Amygdala (tissue), 56 donors: ENCODE results near the gene NRIP2.

ENCODE experiments used
- DNase-seq, 56 donors: peaks; one replicate each; lab custom pipeline; 2025; lab: John Stamatoyannopoulos, UW

Gene NRIP2

DNA sequence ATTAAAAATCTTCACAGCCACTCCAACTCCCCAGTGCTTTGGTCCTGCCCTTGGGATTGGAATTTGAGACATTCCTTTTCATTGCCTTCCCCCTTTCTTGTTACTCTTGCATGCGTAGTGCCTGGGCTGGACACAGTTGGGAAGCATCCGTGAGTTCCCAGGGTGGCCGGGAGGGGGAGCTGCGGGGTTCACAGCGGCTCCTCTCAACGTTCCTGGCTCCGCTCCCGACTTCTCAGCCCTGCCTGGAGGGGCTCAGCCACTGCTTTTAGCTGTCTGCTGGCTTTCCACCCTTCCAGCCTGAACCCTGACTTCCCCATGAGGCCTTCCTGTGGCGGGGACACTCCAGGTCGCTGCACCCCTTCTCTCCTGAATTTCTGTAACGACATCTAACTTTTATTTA is 18.8 kb upstream of the NRIP2 start:
- peak in 50 of 56 donors; percentile 10 to 89 (median 56) for DNase-seq

DNA sequence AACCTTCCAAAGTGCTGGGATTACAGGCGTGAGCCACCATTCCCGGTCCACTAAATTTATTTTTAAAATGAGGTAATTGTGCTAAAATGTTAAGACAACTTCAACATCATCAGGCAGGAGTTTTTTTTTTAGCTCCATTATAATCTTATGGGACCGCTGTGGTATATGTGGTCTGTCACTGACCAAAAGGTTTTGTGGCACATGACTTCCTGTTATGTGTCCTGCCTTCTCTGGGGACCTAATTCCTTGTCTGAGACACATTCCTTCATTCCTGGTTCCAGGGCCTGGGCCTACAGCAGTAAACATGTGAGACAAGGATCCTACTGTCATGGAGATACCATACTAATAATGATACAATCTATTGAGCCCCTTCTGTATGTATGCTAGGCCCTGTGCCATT is 17.1 kb upstream of the NRIP2 start:
- no peak for DNase-seq

DNA sequence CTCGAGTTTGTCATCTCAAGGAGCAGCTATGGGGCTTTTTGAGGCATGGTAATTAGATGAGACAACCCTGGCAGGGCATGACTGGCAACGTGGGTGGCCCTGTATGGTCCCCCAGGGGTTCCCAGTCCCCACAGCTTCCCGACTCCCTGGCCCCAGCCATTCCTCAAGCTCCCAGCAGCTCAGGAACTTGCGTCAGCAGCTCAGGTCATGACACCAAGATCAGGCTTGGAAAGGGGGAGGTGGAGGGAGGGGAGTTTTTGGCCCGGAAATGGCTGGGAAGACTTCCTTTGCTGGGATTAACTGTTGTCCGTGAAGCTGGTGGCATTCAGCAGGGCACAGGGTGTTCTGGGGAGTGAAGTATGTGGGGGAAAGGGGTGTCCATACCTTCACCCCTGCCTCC is 10.4 kb upstream of the NRIP2 start:
- no peak for DNase-seq

DNA sequence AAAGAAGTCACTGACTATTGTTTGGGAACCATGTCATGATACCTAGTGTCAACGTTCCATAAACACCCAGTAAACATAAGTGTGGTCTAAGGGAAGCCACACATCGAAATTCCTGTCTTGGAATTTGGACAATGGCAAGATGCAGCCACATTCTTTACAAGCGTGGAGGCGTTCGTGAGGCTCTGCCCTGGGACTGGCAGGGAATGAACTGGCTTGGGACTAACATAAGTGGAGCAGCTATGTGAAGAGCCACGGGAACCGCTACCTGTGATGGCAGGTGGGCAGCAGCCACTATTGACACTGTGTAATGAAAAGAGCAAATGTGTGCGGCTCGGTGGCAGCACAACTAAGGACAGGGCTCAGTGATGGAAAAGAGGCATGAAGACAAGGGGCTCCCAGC is 10.0 kb upstream of the NRIP2 start:
- DNase-seq = no peak

DNA sequence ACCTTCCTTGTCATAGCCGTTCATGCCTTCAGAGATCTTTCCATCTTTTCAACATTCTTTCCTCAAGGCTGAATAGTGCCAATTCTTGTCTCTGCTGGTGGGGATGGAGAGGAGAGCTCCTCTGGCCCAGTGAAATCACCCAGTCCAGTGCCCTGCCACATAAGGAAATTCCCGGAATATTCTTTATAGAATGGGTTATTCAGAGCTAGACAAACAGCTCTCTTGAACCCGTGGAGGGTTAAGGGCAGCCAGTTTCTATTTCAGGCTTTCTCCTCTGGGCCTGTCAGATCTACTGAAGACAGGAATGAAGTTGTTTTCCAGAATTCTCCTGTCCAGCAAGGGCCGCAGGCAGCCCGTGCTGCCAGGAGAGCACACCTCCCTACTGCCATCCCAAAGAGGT is 8.1 kb upstream of the NRIP2 start:
- no peak for DNase-seq

DNA sequence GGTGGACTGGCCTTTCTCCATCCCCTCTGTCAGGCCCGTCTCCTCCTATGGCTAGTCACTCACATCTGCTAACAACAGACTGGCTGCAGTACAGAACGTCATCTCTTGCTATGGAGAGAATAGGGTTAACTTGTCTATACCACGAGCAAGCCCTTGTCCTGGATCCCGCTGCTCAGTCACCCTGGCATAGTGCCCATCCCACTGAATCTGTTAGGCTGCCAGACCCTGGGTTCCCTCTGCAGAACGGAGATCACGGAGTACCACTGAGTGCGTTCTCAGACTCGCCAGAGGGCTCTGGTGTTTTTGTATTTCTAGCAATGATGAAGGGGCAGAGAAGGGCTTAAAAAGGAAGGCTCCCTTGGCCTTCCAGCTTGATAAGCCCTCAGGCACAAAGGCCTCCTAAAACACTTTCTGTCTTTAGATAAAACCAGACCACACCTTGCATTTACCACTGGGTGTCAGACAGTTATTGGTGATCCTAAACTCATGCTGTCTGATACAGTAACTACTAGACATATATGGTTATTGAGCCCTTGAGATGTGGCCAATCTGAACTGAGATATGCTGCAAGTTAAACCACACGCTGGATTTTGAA is 6.3 kb upstream of the NRIP2 start:
- peak in 1 of 56 donors; percentile 42 for DNase-seq

DNA sequence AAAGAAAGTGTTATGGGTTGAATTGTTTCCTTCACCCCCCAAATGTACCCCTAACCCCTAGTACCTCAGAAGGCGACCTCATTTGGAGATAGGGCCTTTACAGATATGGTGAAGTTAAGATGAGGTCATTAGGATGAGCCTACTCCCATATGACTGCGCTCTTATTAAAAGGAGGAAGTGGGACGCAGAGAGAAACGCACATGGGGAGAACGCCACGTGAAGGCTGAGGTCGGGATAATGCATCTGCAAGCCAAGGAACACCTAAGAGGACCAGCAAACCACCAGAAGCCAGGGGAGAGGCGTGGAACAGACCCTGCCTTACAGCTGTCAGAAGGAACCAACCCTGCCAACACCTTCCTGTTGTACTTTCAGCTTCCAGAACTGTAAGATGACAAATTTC is 1.7 kb upstream of the NRIP2 start:
- DNase-seq = no peak

DNA sequence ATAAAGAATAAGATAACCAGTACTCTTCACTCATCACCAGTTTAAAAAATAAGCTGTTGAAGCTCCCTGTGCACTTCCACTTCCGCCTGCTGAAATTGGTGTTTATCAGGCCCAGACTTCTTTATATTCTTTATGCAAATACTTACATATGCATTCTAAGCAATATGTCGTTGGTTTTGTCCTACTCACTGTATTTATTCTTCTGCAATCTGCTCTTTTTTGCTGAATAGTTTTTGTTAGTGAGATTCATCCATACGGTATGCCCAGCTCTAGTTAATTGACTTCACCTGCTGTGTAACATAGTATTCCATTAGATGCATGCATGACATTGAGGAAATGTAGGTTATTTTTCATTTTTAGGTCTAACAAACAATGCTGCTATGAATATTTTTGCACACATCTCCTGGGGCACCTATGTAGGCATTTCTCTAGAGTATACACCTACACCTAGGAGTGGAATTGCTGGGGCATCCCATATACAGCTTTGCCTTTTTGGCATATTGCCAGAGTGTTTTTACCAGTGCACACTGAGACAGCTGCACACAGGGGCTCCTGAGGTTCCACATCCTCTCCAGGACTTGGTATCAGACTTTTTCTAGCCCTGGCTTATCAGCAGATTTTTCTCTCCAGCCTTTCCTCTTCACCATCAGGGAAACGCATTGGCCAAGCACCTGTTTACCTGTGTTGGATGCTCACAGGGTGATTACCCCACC is 1.0 kb upstream of the NRIP2 start:
- DNase-seq = no peak

DNA sequence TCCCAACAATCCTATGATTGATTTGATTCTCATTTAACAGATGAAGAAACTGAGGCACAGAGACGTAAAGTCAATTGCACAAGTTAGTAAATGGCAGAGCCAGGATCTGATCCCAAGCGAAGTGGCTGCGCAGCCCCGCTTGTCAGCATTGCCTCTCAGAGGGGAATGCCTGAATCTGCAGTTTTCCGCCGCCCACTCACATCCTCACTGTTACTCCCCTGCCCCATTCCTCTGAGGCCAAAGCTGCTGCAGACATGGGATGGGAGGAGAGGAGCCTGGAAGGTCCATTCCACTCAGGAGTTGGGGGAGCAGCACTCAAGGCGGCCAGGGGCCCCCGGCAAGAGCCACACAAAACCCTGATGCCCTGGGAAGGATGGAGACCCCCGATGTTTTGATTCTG is 1.0 kb downstream of the NRIP2 start:
- no peak for DNase-seq

DNA sequence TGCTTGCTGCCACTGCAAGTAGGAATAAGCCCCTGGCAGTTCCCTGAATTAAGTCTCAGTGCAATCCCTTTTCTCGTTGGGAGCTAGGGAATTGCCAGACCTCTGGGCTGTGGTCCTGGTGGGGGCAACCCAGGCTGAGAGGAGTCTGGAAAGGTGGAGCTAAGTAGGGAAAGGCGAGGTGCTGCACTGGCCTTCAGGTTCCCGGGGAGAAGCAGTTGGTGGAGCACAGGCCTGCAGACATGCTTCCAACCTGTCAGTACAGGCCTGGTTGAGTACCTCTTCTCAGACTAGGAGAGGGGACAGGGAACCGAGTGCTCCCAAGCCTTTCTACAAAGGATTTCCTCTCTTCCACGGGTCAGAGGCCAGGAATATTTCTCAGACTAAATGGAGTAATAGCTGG is 1.5 kb downstream of the NRIP2 start:
- peak in 1 of 56 donors; percentile 5 for DNase-seq

DNA sequence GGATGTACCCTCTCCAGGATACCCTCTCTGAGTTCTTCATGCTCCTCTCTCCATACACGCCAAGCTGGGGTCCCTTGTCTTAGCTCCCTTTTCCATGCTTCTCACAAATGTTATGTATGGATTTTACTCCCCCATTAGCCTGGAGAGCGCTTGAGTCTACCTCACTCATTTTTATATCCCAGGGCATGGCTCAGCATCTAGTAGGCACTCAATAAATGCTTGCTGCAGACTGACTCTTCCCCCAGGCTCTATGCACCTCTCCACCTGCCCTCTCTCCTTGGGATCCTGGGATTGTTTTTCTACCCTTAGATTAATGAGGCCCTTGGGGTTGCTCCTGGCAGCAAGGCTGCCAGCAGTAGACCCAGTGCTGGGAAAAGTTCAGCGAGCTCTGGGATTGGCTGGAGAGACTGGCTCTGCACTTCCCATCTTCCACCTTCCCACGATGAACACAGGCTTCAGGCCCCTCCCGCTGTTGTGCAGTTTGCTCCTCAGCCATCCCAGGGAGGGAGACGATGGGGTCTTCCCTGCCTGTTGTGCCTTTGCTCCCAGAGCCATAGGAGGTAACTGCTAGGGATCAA is 2.2 kb downstream of the NRIP2 start:
- DNase-seq = no peak

DNA sequence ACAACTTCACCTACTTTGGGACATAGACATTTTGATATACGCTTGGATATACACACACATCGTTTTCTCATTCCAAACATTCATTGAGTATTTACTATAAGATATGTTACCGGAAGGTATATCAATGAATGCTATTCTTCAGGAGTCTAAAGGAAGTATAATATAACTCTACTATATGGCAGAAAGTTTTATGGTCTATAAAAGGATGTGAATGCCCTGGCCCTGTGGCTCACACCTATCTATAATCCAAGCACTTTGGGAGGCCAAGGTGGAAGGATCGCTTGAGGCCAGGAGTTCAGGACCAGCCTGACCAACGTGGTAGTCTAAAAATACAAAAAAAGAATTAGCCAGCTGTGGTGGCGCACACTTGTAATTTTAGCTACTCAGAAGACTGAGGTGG is 5.6 kb downstream of the NRIP2 start:
- DNase-seq = no peak

DNA sequence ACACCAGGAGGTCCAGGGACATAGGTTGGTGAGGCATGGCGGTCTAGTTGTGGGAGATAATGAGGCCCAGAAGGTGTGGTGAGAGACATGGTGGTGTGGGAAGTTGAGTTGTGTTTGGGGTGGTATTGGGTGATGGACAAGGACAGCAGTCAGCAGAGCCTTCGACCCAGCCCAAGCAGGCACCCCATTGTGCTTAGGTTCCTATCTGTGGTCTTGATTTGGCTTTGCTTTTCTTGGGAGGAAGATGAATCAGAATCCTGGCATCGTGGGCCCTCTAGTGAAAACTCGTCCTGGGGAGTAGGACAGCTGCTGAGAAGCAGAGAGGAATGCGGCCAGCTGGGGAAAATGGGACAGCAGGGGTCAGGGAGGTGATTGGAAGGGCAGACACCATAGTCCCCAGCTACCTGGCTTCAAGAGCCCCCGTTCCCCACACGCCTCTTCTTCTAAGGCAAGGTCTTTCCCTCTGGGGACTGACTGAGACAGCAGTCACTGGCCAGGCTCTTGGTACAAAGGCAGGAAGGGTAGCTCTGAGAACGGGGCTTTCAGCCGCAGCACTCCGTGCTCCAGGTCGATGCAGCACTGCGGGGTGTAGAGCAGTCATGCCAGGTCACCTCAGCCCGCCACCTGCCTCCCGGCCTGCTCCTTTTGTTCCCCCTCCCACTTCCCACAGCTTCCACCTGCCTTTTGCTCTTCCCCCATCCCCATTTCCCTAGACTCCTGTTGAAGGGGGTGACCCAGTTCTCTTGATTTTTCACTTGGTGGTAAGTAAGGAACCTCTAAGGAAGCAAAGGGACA is 7.9 kb downstream of the NRIP2 start:
- DNase-seq = no peak

DNA sequence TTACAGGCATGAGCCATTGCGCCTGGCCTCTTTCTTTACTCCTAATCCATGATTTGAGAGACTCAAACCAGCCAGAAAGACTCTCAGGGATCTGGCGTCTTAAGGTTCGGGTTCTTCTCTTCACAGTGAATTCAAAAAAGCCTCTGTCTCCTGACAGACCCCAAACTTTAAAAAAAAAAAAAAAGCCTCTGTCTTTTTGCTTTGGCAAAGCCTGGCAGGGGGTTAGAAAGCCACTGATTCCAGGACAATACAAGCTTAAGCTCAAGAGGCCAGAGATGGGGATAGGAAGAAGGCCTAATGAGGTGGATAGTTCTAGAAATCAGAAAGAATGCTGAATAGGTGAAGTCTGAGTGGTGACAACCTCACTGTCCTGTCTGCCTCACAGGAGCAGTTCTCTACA is 8.8 kb downstream of the NRIP2 start:
- no peak for DNase-seq

DNA sequence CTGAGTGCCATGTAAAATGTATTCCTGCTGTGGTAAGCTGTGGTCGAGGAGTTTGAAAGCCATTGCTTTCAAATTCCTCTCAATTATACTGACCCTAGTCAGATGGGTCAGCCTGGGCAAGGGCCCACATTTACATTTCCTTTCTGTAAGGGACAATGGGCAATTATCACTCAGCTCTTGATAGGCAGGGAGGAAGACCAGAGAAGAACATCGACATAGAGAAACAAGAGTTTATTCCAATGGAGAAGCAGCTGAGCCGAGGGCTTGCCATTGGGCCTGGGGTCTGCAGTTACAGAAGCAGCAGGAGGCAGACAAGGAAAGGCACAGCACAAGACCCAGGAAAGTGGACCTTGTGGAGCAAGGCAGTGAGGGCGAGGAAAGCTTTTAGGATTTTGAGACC is 9.7 kb downstream of the NRIP2 start:
- DNase-seq = peak in 5 of 56 donors; percentile 3 to 35 (median 21)

DNA sequence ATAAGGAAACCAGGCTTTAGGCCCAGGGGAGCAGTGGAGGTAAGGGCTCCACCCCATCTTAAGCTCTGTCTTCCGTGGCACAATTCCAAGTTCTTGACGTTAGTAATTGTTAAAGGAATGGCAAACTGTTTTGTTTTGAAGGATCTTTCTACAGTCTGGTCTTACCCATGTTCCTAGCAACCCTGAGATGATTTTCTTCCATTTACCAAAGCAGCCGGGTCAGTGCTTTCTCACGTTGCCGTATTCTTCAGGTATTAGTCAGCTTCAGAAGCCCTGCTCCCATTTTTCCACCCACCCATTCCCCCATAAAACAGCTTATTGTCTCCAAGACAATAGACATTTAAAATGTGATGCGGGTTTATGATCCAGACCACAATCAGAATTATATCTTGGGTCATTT is 10.3 kb downstream of the NRIP2 start:
- no peak for DNase-seq

DNA sequence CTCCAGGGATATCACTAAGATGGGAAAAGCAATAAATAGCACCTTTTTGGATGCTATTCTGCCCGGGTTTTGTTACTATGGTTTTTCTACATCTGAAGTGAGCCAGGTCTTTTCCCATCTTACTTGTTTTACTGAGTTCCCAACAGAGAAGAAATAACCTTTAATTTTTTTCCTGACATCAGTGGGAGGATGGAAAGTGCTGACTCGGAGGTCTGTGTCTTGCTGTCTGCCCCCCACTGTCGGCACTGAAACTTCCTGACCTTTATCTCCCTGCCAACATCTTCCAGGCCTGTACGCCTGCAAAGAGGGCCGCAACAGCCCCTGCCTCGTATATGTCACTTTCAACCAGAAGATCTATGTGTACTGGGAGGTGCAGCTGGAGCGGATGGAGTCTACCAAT is 11.4 kb downstream of the NRIP2 start:
- no peak for DNase-seq

DNA sequence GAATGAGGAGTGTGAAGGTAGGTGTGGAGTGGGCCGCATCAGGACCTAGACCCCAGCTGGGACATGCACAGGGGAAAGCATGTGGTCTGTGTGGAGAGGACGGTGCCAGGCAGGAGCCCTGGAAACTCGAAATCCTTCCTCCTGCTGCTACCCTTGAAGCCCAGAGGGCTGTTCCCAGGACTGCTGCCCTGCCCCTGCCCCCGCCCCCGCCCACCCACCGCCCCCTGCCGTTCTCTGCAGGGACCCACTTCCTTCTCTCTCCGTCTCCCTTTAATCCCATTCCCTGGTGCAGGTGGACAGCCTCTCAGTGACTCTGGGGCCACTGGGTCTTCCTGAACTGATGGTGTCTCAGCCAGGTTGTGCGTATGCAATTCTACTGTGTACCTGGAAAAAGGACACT is 14.4 kb downstream of the NRIP2 start:
- DNase-seq = no peak

DNA sequence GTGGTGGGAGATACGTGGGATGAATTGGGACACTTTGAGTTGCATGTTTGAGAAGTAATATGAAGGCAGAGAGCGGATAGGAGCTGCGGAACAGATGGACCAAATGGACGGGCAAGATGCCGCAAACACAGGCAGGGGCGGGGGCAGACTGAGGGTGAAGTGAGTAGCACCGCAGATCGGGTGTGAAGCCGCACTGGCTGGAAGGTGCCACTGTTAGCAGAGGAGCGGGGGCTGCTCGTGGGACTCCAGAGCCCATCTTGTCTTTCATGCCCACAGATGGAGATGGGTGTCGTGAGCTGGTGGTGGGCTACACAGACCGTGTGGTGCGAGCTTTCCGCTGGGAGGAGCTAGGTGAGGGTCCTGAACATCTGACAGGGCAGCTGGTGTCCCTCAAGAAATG is 15.0 kb downstream of the NRIP2 start:
- no peak for DNase-seq

DNA sequence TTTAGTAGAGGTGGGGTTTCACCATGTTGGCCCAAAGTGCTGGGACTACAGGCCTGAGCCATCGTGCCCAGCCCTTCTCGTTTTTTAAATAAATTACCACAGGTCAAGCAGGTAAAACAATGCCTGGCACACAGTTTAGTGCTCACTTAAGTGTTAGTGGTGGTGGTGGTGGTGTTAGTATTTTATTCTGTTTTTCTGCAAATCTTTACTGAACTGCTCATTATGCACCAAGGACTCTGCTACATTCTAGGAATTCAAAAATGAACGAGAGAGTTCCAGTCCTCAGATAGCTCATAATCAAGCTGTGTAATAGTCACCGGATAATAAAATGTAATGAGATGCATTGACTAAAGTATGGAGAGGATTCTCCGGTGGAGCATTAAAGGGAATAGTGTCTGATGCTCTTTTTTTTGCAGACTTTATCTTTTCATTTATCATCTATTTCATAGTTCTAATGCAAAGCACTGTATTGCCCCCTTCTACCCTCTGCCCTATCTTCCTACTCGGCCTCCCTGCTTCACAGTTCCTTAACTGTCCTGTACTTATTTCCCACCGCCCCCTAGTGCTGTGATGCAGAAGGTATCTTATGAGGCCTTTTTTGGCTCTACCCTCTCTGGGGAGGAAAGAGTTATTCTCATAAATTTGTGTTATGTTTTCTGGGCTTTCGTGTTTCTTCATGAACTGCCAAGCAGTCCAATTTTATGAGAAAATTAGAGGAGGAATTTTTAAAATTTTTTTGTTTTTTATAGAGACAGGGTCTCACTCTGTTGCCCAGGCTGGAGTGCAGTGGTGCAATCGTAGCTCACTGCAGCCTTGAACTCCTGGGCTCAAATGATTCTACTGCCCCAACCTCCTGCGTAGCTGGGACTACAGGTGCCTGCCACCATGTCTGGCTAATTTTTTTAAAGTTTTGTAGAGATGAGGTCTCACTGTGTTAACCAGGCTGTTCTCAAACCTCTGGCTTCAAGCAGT is 21.3 kb downstream of the NRIP2 start:
- peak in 10 of 56 donors; percentile 5 to 36 (median 14) for DNase-seq
